OCI-LY7 (cell line): Measurements from ENCODE around the gene ACVRL1. TPM values are rescaled to one million over a fixed set of nuclear protein-coding genes. Genes with fewer than 3 reads are reported as not detected.

Experiments
- BruUV-seq: library from RNA; stranded (reverse); fragments of 400-500 nt; replicated peaks from 2 replicates; lab custom pipeline; 2021; lab: Mats Ljungman, UMichigan
- CTCF ChIA-PET: fragments of 300-600 bp; sonication (Branson Sonifier 250); formaldehyde crosslinking; loops from one replicate; lab custom pipeline; 2022; ENCODE audit warnings: antibody characterized with exemption; ENCODE audit not compliant: unreplicated experiment; lab: Charles Lee
- POLR2A ChIA-PET: fragments of 300-600 bp; sonication (Branson Sonifier 250); formaldehyde crosslinking; loops from one replicate; lab custom pipeline; 2022; ENCODE audit warnings: antibody characterized with exemption; lab: Charles Lee
- DNase-seq: peaks from one replicate; pipeline ENCODE4 v3.0.0-alpha.2; 2015; ENCODE audit warnings: low spot score
- H2AFZ ChIP-seq: fragments of 200-600 bp; sonication (generic), shearing (Covaris generic); 2 replicates; pipeline ENCODE4 v1.6.1; 2014; ENCODE audit warnings: mild to moderate bottlenecking, antibody characterized with exemption, low read length, moderate library complexity
- H3K27ac ChIP-seq: fragments of 200-600 bp; sonication (generic); 2 replicates; pipeline ENCODE4 v1.5.1; 2014; ENCODE audit warnings: mixed run types, low read depth, mild to moderate bottlenecking, moderate library complexity, low read length, inconsistent platforms; ENCODE audit not compliant: poor library complexity, severe bottlenecking
- H3K36me3 ChIP-seq: fragments of 200-600 bp; sonication (generic); 2 replicates; pipeline ENCODE4 v1.6.1; 2014; ENCODE audit warnings: mild to moderate bottlenecking, antibody characterized with exemption, low read length, moderate library complexity, mixed read lengths; ENCODE audit not compliant: insufficient read depth
- H3K4me1 ChIP-seq: fragments of 200-600 bp; sonication (generic); 2 replicates; pipeline ENCODE4 v1.5.1; 2014; ENCODE audit warnings: mild to moderate bottlenecking, low read length; ENCODE audit not compliant: insufficient read depth, poor library complexity, severe bottlenecking
- H3K4me2 ChIP-seq: fragments of 200-600 bp; sonication (generic); 2 replicates; pipeline ENCODE4 v1.6.1; 2014; ENCODE audit warnings: mild to moderate bottlenecking, low read length
- H3K4me3 ChIP-seq: fragments of 200-600 bp; sonication (generic); 2 replicates; pipeline ENCODE4 v1.5.1; 2014; ENCODE audit warnings: mild to moderate bottlenecking, low read depth, low read length; ENCODE audit not compliant: poor library complexity, severe bottlenecking
- H3K79me2 ChIP-seq: fragments of 200-600 bp; sonication (generic); 2 replicates; pipeline ENCODE4 v1.6.1; 2016; ENCODE audit warnings: low read depth, mild to moderate bottlenecking, low read length, moderate library complexity, mixed read lengths; ENCODE audit not compliant: insufficient read depth
- H3K9me2 ChIP-seq: fragments of 200-600 bp; sonication (generic); 2 replicates; pipeline ENCODE4 v1.6.1; 2016; ENCODE audit warnings: mild to moderate bottlenecking, low read length, mixed read lengths; ENCODE audit not compliant: insufficient read depth
- H3K9me3 ChIP-seq: fragments of 200-600 bp; sonication (generic); 2 replicates; pipeline ENCODE4 v1.6.1; 2014; ENCODE audit warnings: mild to moderate bottlenecking, mixed run types, low read length, mixed read lengths
- H4K20me1 ChIP-seq: fragments of 200-600 bp; sonication (generic); 2 replicates; pipeline ENCODE4 v1.6.1; 2014; ENCODE audit warnings: mild to moderate bottlenecking, antibody characterized with exemption, low read length, moderate library complexity, mixed read lengths; ENCODE audit not compliant: insufficient read depth
- EZH2phosphoT487 ChIP-seq: fragments of 200-600 bp; sonication (generic); IDR thresholded peaks from 2 replicates; pipeline ENCODE4 v1.6.1; 2018; ENCODE audit warnings: low read depth, borderline replicate concordance, mild to moderate bottlenecking, mixed run types, antibody characterized with exemption, low read length, moderate library complexity, mixed read lengths
- intact Hi-C: fragments of 100-400 bp; cut with micrococcal nuclease; formaldehyde crosslinking; loops from one replicate; pipeline ENCODE4 v1.10.0; 2022; ENCODE audit not compliant: unreplicated experiment
- total RNA-seq, 2 experiments: library from RNA; depleted of rRNA in 1 of 2; stranded (reverse); fragments of >200 nt in 1 of 2; shearing (Covaris generic) in 1 of 2; gene quantifications; 2 replicates each; pipeline ENCODE4 v1.2.3, GENCODE V29; 2014 to 2022
- TF ChIP-seq, protein P1 (sequence below): fragments of 200-600 bp; sonication (generic); conservative IDR thresholded peaks from 2 replicates; pipeline ENCODE4 v1.5.1; 2014; ENCODE audit warnings: mild to moderate bottlenecking, antibody characterized with exemption, low read length, moderate library complexity, mixed read lengths

The ACVRL1 gene
- total RNA-seq, 2 experiments from 2014 or later: not detected

- Histone ChIP-seq H3K4me2 (no peak overlapping the region), H3K4me3 (no peak overlapping the region), H3K79me2 (no peaks in the 10 kb centered on the region), H3K9me2 (no peaks in the 10 kb centered on the region), H2AFZ (no peak overlapping the region), H3K4me1 (no peaks in the 10 kb centered on the region), H3K27ac (no peak overlapping the region), H4K20me1 (no peaks in the 10 kb centered on the region), H3K36me3 (no peaks in the 10 kb centered on the region), H3K9me3 (no peaks in the 10 kb centered on the region)
- CTCF ChIA-PET: no interaction called here
- POLR2A ChIA-PET: interaction anchor here (0.6 kb wide), 1 partner anchor 549 kb away, joined by 6 read pairs; no protein-coding TSS in a partner anchor
- TF ChIP-seq, protein P1, sequence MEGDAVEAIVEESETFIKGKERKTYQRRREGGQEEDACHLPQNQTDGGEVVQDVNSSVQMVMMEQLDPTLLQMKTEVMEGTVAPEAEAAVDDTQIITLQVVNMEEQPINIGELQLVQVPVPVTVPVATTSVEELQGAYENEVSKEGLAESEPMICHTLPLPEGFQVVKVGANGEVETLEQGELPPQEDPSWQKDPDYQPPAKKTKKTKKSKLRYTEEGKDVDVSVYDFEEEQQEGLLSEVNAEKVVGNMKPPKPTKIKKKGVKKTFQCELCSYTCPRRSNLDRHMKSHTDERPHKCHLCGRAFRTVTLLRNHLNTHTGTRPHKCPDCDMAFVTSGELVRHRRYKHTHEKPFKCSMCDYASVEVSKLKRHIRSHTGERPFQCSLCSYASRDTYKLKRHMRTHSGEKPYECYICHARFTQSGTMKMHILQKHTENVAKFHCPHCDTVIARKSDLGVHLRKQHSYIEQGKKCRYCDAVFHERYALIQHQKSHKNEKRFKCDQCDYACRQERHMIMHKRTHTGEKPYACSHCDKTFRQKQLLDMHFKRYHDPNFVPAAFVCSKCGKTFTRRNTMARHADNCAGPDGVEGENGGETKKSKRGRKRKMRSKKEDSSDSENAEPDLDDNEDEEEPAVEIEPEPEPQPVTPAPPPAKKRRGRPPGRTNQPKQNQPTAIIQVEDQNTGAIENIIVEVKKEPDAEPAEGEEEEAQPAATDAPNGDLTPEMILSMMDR: no peak
- TF ChIP-seq EZH2phosphoT487: no peak
- no TSS peak for BruUV-seq
- intact Hi-C loops: no loop called here
- DNase-seq: no peak
These were observed 26.8 kb downstream of the ACVRL1 start for GRCh38 chr12:51934080-51934479.

GRCh38 chr12:51937926-51938325 lies 30.6 kb downstream of the ACVRL1 start:
- H3K79me2 ChIP-seq: no peaks in the 10 kb centered on the region
- ChIA-PET POLR2A (no interaction called here), CTCF (no interaction called here)
- H3K27ac ChIP-seq: no peak overlapping the region
- H3K4me1 ChIP-seq: no peaks in the 10 kb centered on the region
- no peaks in the 10 kb centered on the region for H3K36me3 ChIP-seq
- no peak overlapping the region for H3K4me3 ChIP-seq
- no peak overlapping the region for H3K4me2 ChIP-seq
- no peak overlapping the region for H2AFZ ChIP-seq
- H3K9me2 ChIP-seq: no peaks in the 10 kb centered on the region
- no peaks in the 10 kb centered on the region for H3K9me3 ChIP-seq
- H4K20me1 ChIP-seq: no peaks in the 10 kb centered on the region
- no peak for DNase-seq
- no peak for TF ChIP-seq EZH2phosphoT487
- TF ChIP-seq, protein P1: no peak
- no TSS peak for BruUV-seq
- intact Hi-C loops: no loop called here

DNA sequence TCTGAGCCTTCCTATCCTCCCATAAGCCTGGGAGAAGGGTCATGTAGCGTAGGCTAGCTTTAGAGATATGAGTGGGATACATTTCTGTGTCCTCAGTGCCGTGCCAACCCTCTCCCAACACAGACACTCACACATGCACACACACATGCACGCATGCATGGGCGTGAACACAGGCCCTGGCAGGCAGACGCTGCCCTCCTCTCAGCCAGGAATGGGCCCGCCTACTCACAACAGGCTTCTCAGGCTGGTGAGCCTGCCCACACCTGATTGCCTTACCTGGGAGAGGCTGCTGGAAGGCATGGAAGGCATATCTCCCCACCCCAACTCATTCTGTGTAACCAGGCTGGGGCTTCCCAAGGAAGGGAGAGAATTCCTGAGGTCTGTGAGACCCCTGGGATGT lies 31.4 kb downstream of the ACVRL1 start:
- BruUV-seq: no TSS peak
- DNase-seq: no peak
- Histone ChIP-seq H3K9me3 (no peaks in the 10 kb centered on the region), H2AFZ (no peak overlapping the region), H3K27ac (no peak overlapping the region), H3K9me2 (no peaks in the 10 kb centered on the region), H3K4me3 (no peak overlapping the region), H4K20me1 (no peaks in the 10 kb centered on the region), H3K79me2 (no peaks in the 10 kb centered on the region), H3K4me2 (no peak overlapping the region), H3K4me1 (no peaks in the 10 kb centered on the region), H3K36me3 (no peaks in the 10 kb centered on the region)
- TF ChIP-seq, protein P1: no peak
- TF ChIP-seq EZH2phosphoT487: no peak
- ChIA-PET CTCF (no interaction called here), POLR2A (interaction anchor here (0.7 kb wide), 1 partner anchor 7 kb away, joined by 3 read pairs; no protein-coding TSS in a partner anchor)
- intact Hi-C loops: no loop called here
